GM23338 (cell line): ENCODE results near the gene GNAT1. TPM values are rescaled to one million over a fixed set of nuclear protein-coding genes. Genes with fewer than 3 reads are reported as not detected.

Experiments used
- ATAC-seq: fragments of 200-7000 bp; cut with Tn5 transposase; 3 replicates; pipeline ENCODE4 v1.9.1; 2020
- DNase-seq: peaks from one replicate; pipeline ENCODE4 v3.0.0-alpha.2; 2015; ENCODE audit warnings: low spot score
- H2AFZ ChIP-seq: fragments of 200-600 bp; sonication (generic); 2 replicates; pipeline ENCODE4 v1.8.0; 2016; ENCODE audit warnings: antibody characterized with exemption, mild to moderate bottlenecking, moderate library complexity
- H3F3A ChIP-seq: fragments of 200-600 bp; sonication (generic); replicated peaks from 2 replicates; pipeline ENCODE4 v1.8.0; 2017; ENCODE audit warnings: antibody characterized with exemption, mixed run types, low read depth
- H3K27ac ChIP-seq: fragments of 200-600 bp; sonication (generic); 2 replicates; pipeline ENCODE4 v1.6.1; 2016; ENCODE audit warnings: low read depth
- H3K27me3 ChIP-seq: fragments of 200-600 bp; sonication (generic); 2 replicates; pipeline ENCODE4 v1.8.0; 2016; ENCODE audit warnings: mild to moderate bottlenecking, mixed run types, moderate library complexity; ENCODE audit not compliant: insufficient read depth
- H3K36me3 ChIP-seq: fragments of 200-600 bp; sonication (generic); 2 replicates; pipeline ENCODE4 v1.8.0; 2016; ENCODE audit warnings: mild to moderate bottlenecking; ENCODE audit not compliant: insufficient read depth
- H3K4me1 ChIP-seq: fragments of 200-600 bp; sonication (generic); 2 replicates; pipeline ENCODE4 v1.8.0; 2016; ENCODE audit warnings: mild to moderate bottlenecking, moderate library complexity; ENCODE audit not compliant: insufficient read depth
- H3K4me2 ChIP-seq: fragments of 200-600 bp; sonication (generic); 2 replicates; pipeline ENCODE4 v1.7.1; 2017; ENCODE audit warnings: mixed run types
- H3K4me3 ChIP-seq: fragments of 200-600 bp; sonication (generic); 2 replicates; pipeline ENCODE4 v1.6.1; 2016; ENCODE audit warnings: mixed run types
- H3K79me2 ChIP-seq: fragments of 200-600 bp; sonication (generic); replicated peaks from 2 replicates; pipeline ENCODE4 v1.8.0; 2017; ENCODE audit warnings: mild to moderate bottlenecking; ENCODE audit not compliant: insufficient read depth
- H3K9me2 ChIP-seq: fragments of 200-600 bp; sonication (generic); 2 replicates; pipeline ENCODE4 v1.8.0; 2017; ENCODE audit not compliant: insufficient read depth
- H4K20me1 ChIP-seq: fragments of 200-600 bp; sonication (generic); replicated peaks from 2 replicates; pipeline ENCODE4 v1.8.0; 2017; ENCODE audit warnings: mild to moderate bottlenecking; ENCODE audit not compliant: insufficient read depth
- H3K27ac Mint-ChIP-seq: 2 replicates; pipeline ENCODE4 v1.8.0; 2020; ENCODE audit warnings: inconsistent platforms, mild to moderate bottlenecking, moderate library complexity, mixed read lengths
- H3K27me3 Mint-ChIP-seq: 3 replicates; pipeline ENCODE4 v1.8.0; 2022; ENCODE audit warnings: low read depth, mild to moderate bottlenecking, moderate library complexity, mixed read lengths, inconsistent platforms; ENCODE audit not compliant: insufficient read depth, poor library complexity
- H3K36me3 Mint-ChIP-seq: 3 replicates; pipeline ENCODE4 v1.8.0; 2021; ENCODE audit warnings: low read depth, mild to moderate bottlenecking, inconsistent platforms, moderate library complexity, mixed read lengths
- H3K4me1 Mint-ChIP-seq: 3 replicates; pipeline ENCODE4 v1.8.0; 2020; ENCODE audit warnings: mild to moderate bottlenecking, inconsistent platforms, mixed read lengths
- H3K4me3 Mint-ChIP-seq: 3 replicates; pipeline ENCODE4 v1.8.0; 2021; ENCODE audit warnings: moderate library complexity, mild to moderate bottlenecking, inconsistent platforms, mixed read lengths
- H3K9me3 Mint-ChIP-seq: 3 replicates; pipeline ENCODE4 v1.8.0; 2020; ENCODE audit warnings: moderate library complexity, mild to moderate bottlenecking, inconsistent platforms, mixed read lengths
- CREB1 ChIP-seq: fragments of 250-450 bp; sonication (Bioruptor Pico); IDR thresholded peaks from 2 replicates; pipeline ENCODE4 v1.5.0; 2020; ENCODE audit warnings: low read depth, mild to moderate bottlenecking, moderate library complexity
- ETS1 ChIP-seq: IDR thresholded peaks from 2 replicates; pipeline ENCODE4 v1.6.1; 2016; ENCODE audit warnings: antibody characterized with exemption
- EZH2 ChIP-seq: fragments of 200-600 bp; sonication (generic); IDR thresholded peaks from one replicate; pipeline ENCODE4 v1.8.0; 2017; ENCODE audit warnings: antibody characterized with exemption, mild to moderate bottlenecking, low read depth; ENCODE audit not compliant: unreplicated experiment
- EZH2phosphoT487 ChIP-seq: fragments of 200-600 bp; sonication (generic); IDR thresholded peaks from one replicate; pipeline ENCODE4 v1.8.1; 2018; ENCODE audit warnings: antibody characterized with exemption; ENCODE audit not compliant: unreplicated experiment
- JUNB ChIP-seq: IDR thresholded peaks from one replicate; pipeline ENCODE4 v1.6.1; 2016; ENCODE audit warnings: antibody characterized with exemption; ENCODE audit not compliant: unreplicated experiment
- NANOG ChIP-seq: IDR thresholded peaks from 2 replicates; pipeline ENCODE4 v1.6.1; 2016; ENCODE audit warnings: antibody characterized with exemption, borderline replicate concordance
- POLR2AphosphoS5 ChIP-seq: IDR thresholded peaks from 2 replicates; pipeline ENCODE4 v1.6.1; 2016; ENCODE audit warnings: antibody characterized with exemption, low read depth
- REST ChIP-seq: IDR thresholded peaks from one replicate; pipeline ENCODE4 v1.6.1; 2018; ENCODE audit warnings: antibody characterized with exemption; ENCODE audit not compliant: unreplicated experiment
- STAT1 ChIP-seq: IDR thresholded peaks from one replicate; pipeline ENCODE4 v1.6.1; 2016; ENCODE audit warnings: antibody characterized with exemption; ENCODE audit not compliant: unreplicated experiment
- polyA plus RNA-seq: library from polyadenylated mRNA; unstranded; fragments of >200 nt; fragmentation: Nextera tagmentation; extraction: Ambion mirVana; gene quantifications from 2 replicates; pipeline ENCODE4 v1.2.1, GENCODE V29; 2016
- total RNA-seq: library from RNA; depleted of rRNA; stranded (reverse); fragments of >200 nt; shearing (Covaris generic); gene quantifications from 2 replicates; pipeline ENCODE4 v1.2.3, GENCODE V29; 2014

The GNAT1 gene
- total and polyA plus RNA-seq, 2 experiments from 2014 or later, result not detected

GRCh38 chr3:50237754-50238548 is 46.5 kb downstream of the GNAT1 start:
- H3K4me2 ChIP-seq, result peak overlapping the region; percentile 84
- DNase-seq, result peak; percentile 84
- H3K27me3 Mint-ChIP-seq, result peaks cover 21% of the 10 kb centered on the region
- H3K27ac ChIP-seq, result peak overlapping the region; percentile 90
- H2AFZ ChIP-seq, result no peak overlapping the region
- peak overlapping the region; percentile 97 for H3K4me3 Mint-ChIP-seq
- no peaks in the 10 kb centered on the region for H3K9me2 ChIP-seq
- peaks cover 60% of the 10 kb centered on the region for H3K4me1 ChIP-seq
- peaks cover 69% of the 10 kb centered on the region for H3K79me2 ChIP-seq
- H3K27me3 ChIP-seq, result no peaks in the 10 kb centered on the region
- peak; percentile 4 for ATAC-seq
- H3K27ac Mint-ChIP-seq, result peak overlapping the region; percentile 93
- no peaks in the 10 kb centered on the region for H3K9me3 Mint-ChIP-seq
- H4K20me1 ChIP-seq, result peaks cover 38% of the 10 kb centered on the region
- peak overlapping the region; percentile 90 for H3K4me3 ChIP-seq
- peaks cover 35% of the 10 kb centered on the region for H3F3A ChIP-seq
- H3K36me3 Mint-ChIP-seq, result peaks cover 3% of the 10 kb centered on the region; the same call in 1 of the 3 replicates
- no peaks in the 10 kb centered on the region for H3K36me3 ChIP-seq
- TF ChIP-seq POLR2AphosphoS5, result 0 out of 2 replicates have a peak, but pooled peaks have one; percentile 17
- TF ChIP-seq EZH2, result no peak
- no peak for TF ChIP-seq STAT1
- no peak for TF ChIP-seq NANOG
- TF ChIP-seq JUNB, result no peak
- no peak for TF ChIP-seq CREB1
- 0 out of 2 replicates have a peak, but pooled peaks have one; percentile 34 for TF ChIP-seq ETS1
- TF ChIP-seq EZH2phosphoT487, result no peak
- no peak for TF ChIP-seq REST
- H3K4me1 Mint-ChIP-seq, result peaks cover 63% of the 10 kb centered on the region

GRCh38 chr3:50238549-50239026 is 47.2 kb downstream of the GNAT1 start:
- Histone ChIP-seq H3K36me3 (no peaks in the 10 kb centered on the region), H3K27me3 (no peaks in the 10 kb centered on the region), H3F3A (peaks cover 35% of the 10 kb centered on the region), H3K4me2 (peak overlapping the region; percentile 84), H3K4me3 (peak overlapping the region; percentile 90), H3K9me2 (no peaks in the 10 kb centered on the region), H3K79me2 (peaks cover 75% of the 10 kb centered on the region), H3K27ac (peak overlapping the region; percentile 90), H3K4me1 (peaks cover 67% of the 10 kb centered on the region), H2AFZ (no peak overlapping the region), H4K20me1 (peaks cover 41% of the 10 kb centered on the region)
- Mint-ChIP-seq H3K4me3 (peak overlapping the region; percentile 97), H3K36me3 (peaks cover 4% of the 10 kb centered on the region; the same call in 2 of the 3 replicates), H3K27me3 (peaks cover 20% of the 10 kb centered on the region), H3K4me1 (peaks cover 68% of the 10 kb centered on the region), H3K9me3 (no peaks in the 10 kb centered on the region), H3K27ac (no peak overlapping the region; the same call in 1 of the 2 replicates)
- no peak for DNase-seq
- no peak for ATAC-seq
- TF ChIP-seq EZH2phosphoT487 (no peak), EZH2 (no peak), NANOG (no peak), CREB1 (no peak), REST (no peak), POLR2AphosphoS5 (no peak)
